K562 (cell line): ENCODE data around the gene FAM53C. TPM values are rescaled to one million over a fixed set of nuclear protein-coding genes. Genes with fewer than 3 reads are reported as not detected.

Experiments used
- BRD9 ChIP-seq: fragments of 450-650 bp; IDR thresholded peaks from 2 replicates; pipeline ENCODE4 v1.6.1; 2018; ENCODE audit warnings: low read depth; ENCODE audit not compliant: partially characterized antibody
- GABPA ChIP-seq: fragments of 200-800 bp; sonication (Bioruptor generic); conservative IDR thresholded peaks from 2 replicates; pipeline ENCODE4 v1.6.1; 2016; ENCODE audit warnings: low read depth, missing genetic modification characterization, missing compliant biosample characterization
- HDAC8 ChIP-seq: fragments of 450-650 bp; IDR thresholded peaks from 2 replicates; pipeline ENCODE4 v1.6.1; 2016; ENCODE audit warnings: mild to moderate bottlenecking, missing genetic modification characterization, moderate library complexity, missing compliant biosample characterization
- HNRNPH1 ChIP-seq: fragments of 200-400 bp; formaldehyde crosslinking; optimal IDR thresholded peaks from 2 replicates; pipeline ENCODE3; 2017; ENCODE audit warnings: low read depth, mild to moderate bottlenecking, low read length, moderate library complexity
- HOXB6 ChIP-seq: fragments of 250-450 bp; sonication (Bioruptor Pico); IDR thresholded peaks from 2 replicates; pipeline ENCODE4 v1.5.1; 2022; ENCODE audit warnings: mild to moderate bottlenecking, borderline replicate concordance
- MTA3 ChIP-seq: fragments of 450-650 bp; formaldehyde crosslinking; IDR thresholded peaks from 2 replicates; pipeline ENCODE4 v1.6.1; 2017; ENCODE audit warnings: mild to moderate bottlenecking, borderline replicate concordance
- NELFE ChIP-seq: IDR thresholded peaks from 2 replicates; pipeline ENCODE4 v1.6.1; 2011; ENCODE audit warnings: mild to moderate bottlenecking; ENCODE audit not compliant: insufficient read depth, insufficient read length
- POLR2G ChIP-seq: fragments of 200-400 bp; formaldehyde crosslinking; IDR thresholded peaks from 2 replicates; pipeline ENCODE4 v1.6.1; 2017; ENCODE audit warnings: low read depth, mild to moderate bottlenecking, antibody characterized with exemption, low read length, moderate library complexity
- SMAD3 ChIP-seq: fragments of 450-650 bp; formaldehyde crosslinking; conservative IDR thresholded peaks from 2 replicates; pipeline ENCODE4 v1.4.0; 2020; ENCODE audit warnings: mild to moderate bottlenecking
- SNAPC5 ChIP-seq: fragments of 250-450 bp; sonication (Bioruptor Pico); IDR thresholded peaks from 2 replicates; pipeline ENCODE4 v1.8.0; 2021; ENCODE audit warnings: moderate library complexity, mild to moderate bottlenecking, inconsistent platforms
- SOX6 ChIP-seq: fragments of 450-650 bp; IDR thresholded peaks from 2 replicates; pipeline ENCODE4 v1.6.1; 2014; ENCODE audit warnings: mild to moderate bottlenecking
- SPI1 ChIP-seq: IDR thresholded peaks from 2 replicates; pipeline ENCODE4 v1.6.1; 2011; ENCODE audit warnings: low read depth, low read length, control low read depth, borderline replicate concordance
- ZFX ChIP-seq: sonication (generic); formaldehyde crosslinking; IDR thresholded peaks from 2 replicates; pipeline ENCODE4 v1.8.0; 2022; ENCODE audit warnings: mild to moderate bottlenecking, missing genetic modification reagents, moderate library complexity
- ZNF253 ChIP-seq: fragments of 250-450 bp; sonication (Bioruptor Pico); conservative IDR thresholded peaks from 2 replicates; pipeline ENCODE4 v1.6.1; 2021; ENCODE audit warnings: mild to moderate bottlenecking
- ZNF384 ChIP-seq: IDR thresholded peaks from 2 replicates; pipeline ENCODE4 v1.6.1; 2012; ENCODE audit warnings: low read depth, low read length, improper control_type of control experiment
- polyA plus RNA-seq, 8 experiments: library from polyadenylated mRNA; depleted of rRNA in 4 of 8; stranded (reverse) in 5 of 8; unstranded in 3 of 8; fragments of >200 nt; fragmentation: Nextera tagmentation in 2 of 8; fragmentation: Illumina TruSeq in 1 of 8; extraction: Ambion mirVana in 2 of 8; extraction: Trizol in 1 of 8; gene quantifications; 2 replicates each; pipeline versions ENCODE4 v1.2.1 to v1.2.3, GENCODE V29; 2011 to 2014; ENCODE audit warnings: inconsistent platforms in 1 of 8, missing spikeins in 1 of 8
- total RNA-seq, 7 experiments: library from RNA; depleted of rRNA in 6 of 7; stranded (reverse); fragments of >200 nt in 6 of 7; fragmentation: Illumina TruSeq in 2 of 7; extraction: Trizol in 2 of 7; gene quantifications; 2 replicates each; pipeline versions ENCODE4 v1.2.1 to v1.2.3, GENCODE V29; 2011 to 2021; ENCODE audit warnings: low replicate concordance in 1 of 7
- TF ChIP-seq, protein P1 (sequence below): fragments of 450-650 bp; formaldehyde crosslinking; conservative IDR thresholded peaks from 2 replicates; pipeline ENCODE4 v1.4.0; 2022; ENCODE audit warnings: mild to moderate bottlenecking, missing genetic modification characterization
- TF ChIP-seq, protein P2 (sequence below): fragments of 200-800 bp; sonication (Bioruptor generic); IDR thresholded peaks from 2 replicates; pipeline ENCODE4 v1.6.1; 2017; ENCODE audit warnings: missing genetic modification characterization, missing compliant biosample characterization
- TF ChIP-seq, protein P3 (sequence below): fragments of 250-450 bp; sonication (Bioruptor Pico); IDR thresholded peaks from 2 replicates; pipeline ENCODE4 v1.5.0; 2022; ENCODE audit warnings: mild to moderate bottlenecking

Gene FAM53C
- total and polyA plus RNA-seq, 9 of the 15 experiments (the other 6 are each of a cell fraction or from before 2014, with no cell fraction given), result 9.7 to 38.5 (median 25.2) TPM

- TF ChIP-seq ZNF253 (CRISPR knock-in tag) (no peak), SPI1 (0 out of 2 replicates have a peak, but pooled peaks have one; percentile 9), SMAD3 (no peak), HNRNPH1 (no peak), SNAPC5 (no peak), NELFE (no peak), HOXB6 (no peak), ZFX (CRISPR knock-in tag) (no peak), MTA3 (peak; percentile 97), POLR2G (no peak), ZNF384 (no peak), BRD9 (peak; percentile 54), HDAC8 (tag) (no peak), GABPA (tag) (peak; percentile 66; the same call in 1 of the 2 replicates), SOX6 (peak; percentile 60; the same call in 1 of the 2 replicates)
- TF ChIP-seq, protein P1, sequence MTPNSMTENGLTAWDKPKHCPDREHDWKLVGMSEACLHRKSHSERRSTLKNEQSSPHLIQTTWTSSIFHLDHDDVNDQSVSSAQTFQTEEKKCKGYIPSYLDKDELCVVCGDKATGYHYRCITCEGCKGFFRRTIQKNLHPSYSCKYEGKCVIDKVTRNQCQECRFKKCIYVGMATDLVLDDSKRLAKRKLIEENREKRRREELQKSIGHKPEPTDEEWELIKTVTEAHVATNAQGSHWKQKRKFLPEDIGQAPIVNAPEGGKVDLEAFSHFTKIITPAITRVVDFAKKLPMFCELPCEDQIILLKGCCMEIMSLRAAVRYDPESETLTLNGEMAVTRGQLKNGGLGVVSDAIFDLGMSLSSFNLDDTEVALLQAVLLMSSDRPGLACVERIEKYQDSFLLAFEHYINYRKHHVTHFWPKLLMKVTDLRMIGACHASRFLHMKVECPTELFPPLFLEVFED, result no peak; the same call in 1 of the 2 replicates
- TF ChIP-seq, protein P2, sequence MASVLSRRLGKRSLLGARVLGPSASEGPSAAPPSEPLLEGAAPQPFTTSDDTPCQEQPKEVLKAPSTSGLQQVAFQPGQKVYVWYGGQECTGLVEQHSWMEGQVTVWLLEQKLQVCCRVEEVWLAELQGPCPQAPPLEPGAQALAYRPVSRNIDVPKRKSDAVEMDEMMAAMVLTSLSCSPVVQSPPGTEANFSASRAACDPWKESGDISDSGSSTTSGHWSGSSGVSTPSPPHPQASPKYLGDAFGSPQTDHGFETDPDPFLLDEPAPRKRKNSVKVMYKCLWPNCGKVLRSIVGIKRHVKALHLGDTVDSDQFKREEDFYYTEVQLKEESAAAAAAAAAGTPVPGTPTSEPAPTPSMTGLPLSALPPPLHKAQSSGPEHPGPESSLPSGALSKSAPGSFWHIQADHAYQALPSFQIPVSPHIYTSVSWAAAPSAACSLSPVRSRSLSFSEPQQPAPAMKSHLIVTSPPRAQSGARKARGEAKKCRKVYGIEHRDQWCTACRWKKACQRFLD (CRISPR knock-in tag), result peak; percentile 64; the same call in 1 of the 2 replicates
- TF ChIP-seq, protein P3, sequence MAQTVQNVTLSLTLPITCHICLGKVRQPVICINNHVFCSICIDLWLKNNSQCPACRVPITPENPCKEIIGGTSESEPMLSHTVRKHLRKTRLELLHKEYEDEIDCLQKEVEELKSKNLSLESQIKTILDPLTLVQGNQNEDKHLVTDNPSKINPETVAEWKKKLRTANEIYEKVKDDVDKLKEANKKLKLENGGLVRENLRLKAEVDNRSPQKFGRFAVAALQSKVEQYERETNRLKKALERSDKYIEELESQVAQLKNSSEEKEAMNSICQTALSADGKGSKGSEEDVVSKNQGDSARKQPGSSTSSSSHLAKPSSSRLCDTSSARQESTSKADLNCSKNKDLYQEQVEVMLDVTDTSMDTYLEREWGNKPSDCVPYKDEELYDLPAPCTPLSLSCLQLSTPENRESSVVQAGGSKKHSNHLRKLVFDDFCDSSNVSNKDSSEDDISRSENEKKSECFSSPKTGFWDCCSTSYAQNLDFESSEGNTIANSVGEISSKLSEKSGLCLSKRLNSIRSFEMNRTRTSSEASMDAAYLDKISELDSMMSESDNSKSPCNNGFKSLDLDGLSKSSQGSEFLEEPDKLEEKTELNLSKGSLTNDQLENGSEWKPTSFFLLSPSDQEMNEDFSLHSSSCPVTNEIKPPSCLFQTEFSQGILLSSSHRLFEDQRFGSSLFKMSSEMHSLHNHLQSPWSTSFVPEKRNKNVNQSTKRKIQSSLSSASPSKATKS (CRISPR knock-in tag), result no peak
These were observed 948 bp upstream of the FAM53C start (continued) for GRCh38 chr5:138336952-138337684.
